Lower leg skin (tissue), 3 donors: ENCODE results near the gene INIP.

Source experiments
- POLR2A ChIP-seq, 2 donors: fragments of 450-650 bp; IDR thresholded peaks; one replicate each; pipeline ENCODE4 v1.6.1; 2016 to 2017; ENCODE audit warnings: antibody characterized with exemption in 2 of 2, mild to moderate bottlenecking in 1 of 2, moderate library complexity in 1 of 2
- TF ChIP-seq, protein P1 (sequence below), 3 donors: fragments of 450-650 bp; IDR thresholded peaks; one replicate each; pipeline ENCODE4 v1.5.1; 2016; ENCODE audit warnings: antibody characterized with exemption in 3 of 3, mild to moderate bottlenecking in 3 of 3, moderate library complexity in 2 of 3

DNA sequence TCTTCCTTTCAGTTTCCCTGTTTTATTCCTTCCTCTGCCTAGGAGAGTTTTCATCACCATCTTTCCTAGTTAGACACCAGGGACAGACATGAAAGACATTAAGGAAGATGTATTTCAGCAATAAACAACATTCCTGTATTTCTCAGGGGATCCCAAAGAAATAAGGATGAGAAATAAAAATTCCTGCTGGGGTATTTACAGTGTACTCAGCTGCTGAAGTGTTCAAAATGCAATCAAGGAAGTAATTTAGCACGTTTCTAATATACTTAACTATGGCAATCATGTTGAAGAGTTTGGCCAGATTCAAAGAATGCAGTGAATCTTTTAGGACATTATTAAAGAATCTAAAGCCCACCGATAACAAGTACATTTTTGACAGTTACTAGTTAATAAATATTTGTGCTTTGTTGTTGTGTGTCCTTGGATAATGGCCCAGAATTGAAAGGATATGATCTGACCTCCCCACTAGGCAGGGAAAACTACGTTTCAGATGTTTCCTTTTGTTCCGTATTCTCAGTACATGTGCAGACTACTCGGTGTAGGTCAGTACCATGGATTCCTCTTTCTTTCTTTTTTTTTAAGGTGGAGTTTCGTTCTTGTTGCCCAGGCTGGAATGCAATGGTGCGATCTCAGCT, 46.8 kb downstream of the INIP start:
- no peak for TF ChIP-seq POLR2A (IDR thresholded peaks at IDR 0.05)
- TF ChIP-seq, protein P1, sequence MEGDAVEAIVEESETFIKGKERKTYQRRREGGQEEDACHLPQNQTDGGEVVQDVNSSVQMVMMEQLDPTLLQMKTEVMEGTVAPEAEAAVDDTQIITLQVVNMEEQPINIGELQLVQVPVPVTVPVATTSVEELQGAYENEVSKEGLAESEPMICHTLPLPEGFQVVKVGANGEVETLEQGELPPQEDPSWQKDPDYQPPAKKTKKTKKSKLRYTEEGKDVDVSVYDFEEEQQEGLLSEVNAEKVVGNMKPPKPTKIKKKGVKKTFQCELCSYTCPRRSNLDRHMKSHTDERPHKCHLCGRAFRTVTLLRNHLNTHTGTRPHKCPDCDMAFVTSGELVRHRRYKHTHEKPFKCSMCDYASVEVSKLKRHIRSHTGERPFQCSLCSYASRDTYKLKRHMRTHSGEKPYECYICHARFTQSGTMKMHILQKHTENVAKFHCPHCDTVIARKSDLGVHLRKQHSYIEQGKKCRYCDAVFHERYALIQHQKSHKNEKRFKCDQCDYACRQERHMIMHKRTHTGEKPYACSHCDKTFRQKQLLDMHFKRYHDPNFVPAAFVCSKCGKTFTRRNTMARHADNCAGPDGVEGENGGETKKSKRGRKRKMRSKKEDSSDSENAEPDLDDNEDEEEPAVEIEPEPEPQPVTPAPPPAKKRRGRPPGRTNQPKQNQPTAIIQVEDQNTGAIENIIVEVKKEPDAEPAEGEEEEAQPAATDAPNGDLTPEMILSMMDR (IDR thresholded peaks at IDR 0.05) = no peak
